Measurements from ENCODE around the gene RUNX1.

DNA sequence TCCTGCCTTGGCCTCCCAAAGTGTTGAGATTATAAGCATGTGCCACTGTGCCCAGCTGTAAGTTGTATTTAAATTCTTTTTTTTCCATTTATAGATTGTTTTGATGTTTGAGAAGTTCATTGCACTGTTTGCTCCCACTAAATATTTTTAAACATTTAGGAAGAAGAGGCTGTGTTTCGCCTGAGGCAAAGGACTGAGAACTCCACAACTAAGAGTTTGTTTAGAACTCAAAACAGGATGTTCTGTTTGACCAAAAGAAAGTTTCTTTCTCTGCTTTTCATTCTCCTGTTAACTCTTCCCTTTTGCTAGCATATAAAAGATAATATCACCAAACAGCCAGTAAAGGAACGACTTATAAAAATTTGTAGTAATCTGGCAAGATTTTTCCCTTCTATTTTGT lies 87.0 kb downstream of the RUNX1 start:
- TF ChIP-seq, protein P1, sequence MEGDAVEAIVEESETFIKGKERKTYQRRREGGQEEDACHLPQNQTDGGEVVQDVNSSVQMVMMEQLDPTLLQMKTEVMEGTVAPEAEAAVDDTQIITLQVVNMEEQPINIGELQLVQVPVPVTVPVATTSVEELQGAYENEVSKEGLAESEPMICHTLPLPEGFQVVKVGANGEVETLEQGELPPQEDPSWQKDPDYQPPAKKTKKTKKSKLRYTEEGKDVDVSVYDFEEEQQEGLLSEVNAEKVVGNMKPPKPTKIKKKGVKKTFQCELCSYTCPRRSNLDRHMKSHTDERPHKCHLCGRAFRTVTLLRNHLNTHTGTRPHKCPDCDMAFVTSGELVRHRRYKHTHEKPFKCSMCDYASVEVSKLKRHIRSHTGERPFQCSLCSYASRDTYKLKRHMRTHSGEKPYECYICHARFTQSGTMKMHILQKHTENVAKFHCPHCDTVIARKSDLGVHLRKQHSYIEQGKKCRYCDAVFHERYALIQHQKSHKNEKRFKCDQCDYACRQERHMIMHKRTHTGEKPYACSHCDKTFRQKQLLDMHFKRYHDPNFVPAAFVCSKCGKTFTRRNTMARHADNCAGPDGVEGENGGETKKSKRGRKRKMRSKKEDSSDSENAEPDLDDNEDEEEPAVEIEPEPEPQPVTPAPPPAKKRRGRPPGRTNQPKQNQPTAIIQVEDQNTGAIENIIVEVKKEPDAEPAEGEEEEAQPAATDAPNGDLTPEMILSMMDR (IDR thresholded peaks at IDR 0.05), result no peak
- no peak for TF ChIP-seq POLR2A (IDR thresholded peaks at IDR 0.05)
